GM19099 (cell line): ENCODE measurements around the gene DLG3.

Source experiments
- POLR2A ChIP-seq: IDR thresholded peaks from 3 replicates; pipeline ENCODE4 v1.6.1; 2011; ENCODE audit warnings: low read depth; ENCODE audit not compliant: insufficient read length; ENCODE audit errors: extremely low read depth

The DLG3 gene

GRCh38 chrX:70525733-70526132 is 81.1 kb downstream of the DLG3 start:
- TF ChIP-seq POLR2A, result no peak

GRCh38 chrX:70527053-70527452 is 82.4 kb downstream of the DLG3 start:
- no peak for TF ChIP-seq POLR2A

- no peak for TF ChIP-seq POLR2A
These were observed 83.1 kb downstream of the DLG3 start for GRCh38 chrX:70527610-70528345.

- TF ChIP-seq POLR2A, result no peak
These were observed 90.6 kb downstream of the DLG3 start for GRCh38 chrX:70535198-70535597.

GRCh38 chrX:70549429-70549828 is 104.8 kb downstream of the DLG3 start:
- no peak for TF ChIP-seq POLR2A

GRCh38 chrX:70552130-70552704 is 107.6 kb downstream of the DLG3 start:
- no peak for TF ChIP-seq POLR2A

- no peak for TF ChIP-seq POLR2A
These were observed 108.9 kb downstream of the DLG3 start for GRCh38 chrX:70553516-70553915.

GRCh38 chrX:70554081-70554480 is 109.4 kb downstream of the DLG3 start:
- no peak for TF ChIP-seq POLR2A

GRCh38 chrX:70554523-70554922 is 109.9 kb downstream of the DLG3 start:
- TF ChIP-seq POLR2A, result no peak

GRCh38 chrX:70554948-70555347 is 110.3 kb downstream of the DLG3 start:
- TF ChIP-seq POLR2A, result no peak
